Neural progenitor cell (in vitro differentiated cells): Measurements from ENCODE around the gene ALDH3B2. TPM values are rescaled to one million over a fixed set of nuclear protein-coding genes. Genes with fewer than 3 reads are reported as not detected.

Experiments used
- DNase-seq: peaks from one replicate; pipeline ENCODE4 v3.0.0-alpha.2; 2016; ENCODE audit warnings: low spot score
- H2AFZ ChIP-seq: fragments of 200-600 bp; sonication (generic); replicated peaks from 2 replicates; pipeline ENCODE4 v1.6.1; 2016; ENCODE audit warnings: antibody characterized with exemption
- H3F3A ChIP-seq: fragments of 200-600 bp; sonication (generic); 2 replicates; pipeline ENCODE4 v1.6.1; 2016; ENCODE audit warnings: antibody characterized with exemption, low read depth
- H3K27ac ChIP-seq: fragments of 200-600 bp; sonication (generic); 2 replicates; pipeline ENCODE4 v1.5.1; 2016; ENCODE audit warnings: mild to moderate bottlenecking
- H3K27me3 ChIP-seq: fragments of 200-600 bp; sonication (generic); 2 replicates; pipeline ENCODE4 v1.6.1; 2016; ENCODE audit warnings: mild to moderate bottlenecking, moderate library complexity
- H3K36me3 ChIP-seq: fragments of 200-600 bp; sonication (generic); 2 replicates; pipeline ENCODE4 v1.5.1; 2016
- H3K4me1 ChIP-seq: fragments of 200-600 bp; sonication (generic); 2 replicates; pipeline ENCODE4 v1.6.1; 2016; ENCODE audit warnings: mixed run types
- H3K4me2 ChIP-seq: fragments of 200-600 bp; sonication (generic); 2 replicates; pipeline ENCODE4 v1.6.1; 2016
- H3K4me3 ChIP-seq: fragments of 200-600 bp; sonication (generic); 2 replicates; pipeline ENCODE4 v1.5.1; 2016
- H3K79me2 ChIP-seq: fragments of 200-600 bp; sonication (generic); 2 replicates; pipeline ENCODE4 v1.6.1; 2016; ENCODE audit warnings: low read depth
- H3K9ac ChIP-seq: fragments of 200-600 bp; sonication (generic); 2 replicates; pipeline ENCODE4 v1.6.1; 2016
- H3K9me3 ChIP-seq: fragments of 200-600 bp; sonication (generic); 2 replicates; pipeline ENCODE4 v1.5.1; 2016; ENCODE audit warnings: low read depth
- H4K20me1 ChIP-seq: fragments of 200-600 bp; sonication (generic); 2 replicates; pipeline ENCODE4 v1.6.1; 2016; ENCODE audit warnings: low read depth
- H3K27ac Mint-ChIP-seq: 3 replicates; pipeline ENCODE4 v1.8.0; 2021; ENCODE audit warnings: mixed read lengths
- H3K27me3 Mint-ChIP-seq: 2 replicates; pipeline ENCODE4 v1.8.0; 2022; ENCODE audit warnings: low read depth, mild to moderate bottlenecking, inconsistent platforms, moderate library complexity, mixed read lengths; ENCODE audit not compliant: insufficient read depth
- H3K36me3 Mint-ChIP-seq: 3 replicates; pipeline ENCODE4 v1.8.0; 2021; ENCODE audit warnings: mixed read lengths
- H3K4me1 Mint-ChIP-seq: 3 replicates; pipeline ENCODE4 v1.8.0; 2021; ENCODE audit warnings: mixed read lengths
- H3K4me3 Mint-ChIP-seq: 3 replicates; pipeline ENCODE4 v1.8.0; 2021; ENCODE audit warnings: mild to moderate bottlenecking, moderate library complexity, mixed read lengths
- H3K9me3 Mint-ChIP-seq: 3 replicates; pipeline ENCODE4 v1.8.0; 2020; ENCODE audit warnings: mixed read lengths
- CTCF ChIP-seq: fragments of 200-600 bp; sonication (generic); IDR thresholded peaks from 2 replicates; pipeline ENCODE4 v1.5.1; 2017; ENCODE audit warnings: antibody characterized with exemption, mild to moderate bottlenecking
- EZH2 ChIP-seq: fragments of 200-600 bp; sonication (generic); IDR thresholded peaks from 2 replicates; pipeline ENCODE4 v1.6.1; 2017; ENCODE audit warnings: antibody characterized with exemption, mild to moderate bottlenecking, moderate library complexity
- EZH2phosphoT487 ChIP-seq: fragments of 200-600 bp; sonication (generic); IDR thresholded peaks from 2 replicates; pipeline ENCODE4 v1.6.1; 2017; ENCODE audit warnings: antibody characterized with exemption
- total RNA-seq: library from RNA; depleted of rRNA; stranded (reverse); fragments of >200 nt; gene quantifications from 2 replicates; pipeline ENCODE4 v1.2.3, GENCODE V29; 2015; ENCODE audit warnings: low replicate concordance

The ALDH3B2 gene
- total RNA-seq, 1 donor from 2014 or later = not detected

GRCh38 chr11:67649634-67650510 lies 24.6 kb downstream of the ALDH3B2 start:
- Mint-ChIP-seq H3K4me1 (peaks cover 14% of the 10 kb centered on the region), H3K36me3 (no peaks in the 10 kb centered on the region)
- H3K79me2 ChIP-seq = no peaks in the 10 kb centered on the region

GRCh38 chr11:67648796-67649613 lies 25.4 kb downstream of the ALDH3B2 start:
- Mint-ChIP-seq H3K4me3 (no peak overlapping the region), H3K36me3 (no peaks in the 10 kb centered on the region)
- H3K9me3 ChIP-seq = no peaks in the 10 kb centered on the region

More at GRCh38 chr11:67649634-67650510, 24.6 kb downstream of the ALDH3B2 start:
- Histone ChIP-seq H3K4me3 (no peak overlapping the region), H3K27ac (no peak overlapping the region), H3K27me3 (no peaks in the 10 kb centered on the region), H3K36me3 (no peaks in the 10 kb centered on the region), H4K20me1 (no peaks in the 10 kb centered on the region), H3K4me2 (peak overlapping the region; percentile 21), H3K9me3 (no peaks in the 10 kb centered on the region), H3K9ac (no peak overlapping the region), H3F3A (peaks cover 12% of the 10 kb centered on the region), H2AFZ (no peak overlapping the region), H3K4me1 (peaks cover 8% of the 10 kb centered on the region)
- peaks cover 3% of the 10 kb centered on the region for H3K9me3 Mint-ChIP-seq
- H3K27me3 Mint-ChIP-seq = peaks cover 13% of the 10 kb centered on the region
- TF ChIP-seq EZH2 = no peak
- TF ChIP-seq EZH2phosphoT487 = no peak
- TF ChIP-seq CTCF = no peak
- no peak for DNase-seq
- no peak overlapping the region for H3K27ac Mint-ChIP-seq
- H3K4me3 Mint-ChIP-seq = no peak overlapping the region

More at GRCh38 chr11:67648796-67649613, 25.4 kb downstream of the ALDH3B2 start:
- Histone ChIP-seq H3K79me2 (no peaks in the 10 kb centered on the region), H3K27ac (no peak overlapping the region), H3K9ac (no peak overlapping the region), H3F3A (peaks cover 12% of the 10 kb centered on the region), H3K27me3 (no peaks in the 10 kb centered on the region), H3K4me1 (peaks cover 8% of the 10 kb centered on the region), H4K20me1 (no peaks in the 10 kb centered on the region), H2AFZ (no peak overlapping the region), H3K36me3 (no peaks in the 10 kb centered on the region), H3K4me2 (no peak overlapping the region), H3K4me3 (no peak overlapping the region)
- H3K27me3 Mint-ChIP-seq = peaks cover 13% of the 10 kb centered on the region
- no peak for DNase-seq
- H3K4me1 Mint-ChIP-seq = peaks cover 14% of the 10 kb centered on the region
- no peaks in the 10 kb centered on the region for H3K9me3 Mint-ChIP-seq
- no peak for TF ChIP-seq CTCF
- no peak for TF ChIP-seq EZH2phosphoT487
- no peak for TF ChIP-seq EZH2
- no peak overlapping the region for H3K27ac Mint-ChIP-seq
